Stimulated activated CD4-positive, alpha-beta T cell treated with anti-CD3 and anti-CD28 coated beads, Interleukin-15, amount 100 ng/mL, for 48 hours (primary cell): Measurements from ENCODE around the gene CDH24.

Experiments used
- DNase-seq, 2 donors: peaks; one replicate each; pipeline ENCODE4 v3.0.0-alpha.2; 2020; ENCODE audit warnings: low read depth in 2 of 2

The CDH24 gene

GRCh38 chr14:23066368-23066767 is 9.0 kb upstream of the CDH24 start:
- DNase-seq, result no peak

- no peak for DNase-seq
Observed at GRCh38 chr14:23063601-23064000, 6.3 kb upstream of the CDH24 start.

GRCh38 chr14:23062002-23062401 is 4.7 kb upstream of the CDH24 start:
- no peak for DNase-seq

GRCh38 chr14:23060536-23061260 is 3.4 kb upstream of the CDH24 start:
- DNase-seq, result no peak

- no peak for DNase-seq
Observed at GRCh38 chr14:23058654-23059504, 1.6 kb upstream of the CDH24 start.

GRCh38 chr14:23057757-23058653 is 685 bp upstream of the CDH24 start:
- DNase-seq, result peak; percentile 73 to 83

GRCh38 chr14:23056145-23056955 is 970 bp downstream of the CDH24 start:
- DNase-seq, result peak; percentile 34 to 44

- no peak for DNase-seq
Observed at GRCh38 chr14:23055621-23056144, 1.6 kb downstream of the CDH24 start.

GRCh38 chr14:23055147-23055550 is 2.2 kb downstream of the CDH24 start:
- no peak for DNase-seq

GRCh38 chr14:23054000-23054811 is 3.1 kb downstream of the CDH24 start:
- no peak for DNase-seq

- no peak for DNase-seq
Observed at GRCh38 chr14:23053426-23053825, 3.9 kb downstream of the CDH24 start.

- DNase-seq, result no peak
Observed at GRCh38 chr14:23052671-23053070, 4.6 kb downstream of the CDH24 start.

GRCh38 chr14:23052182-23052623 is 5.1 kb downstream of the CDH24 start:
- no peak for DNase-seq

GRCh38 chr14:23051141-23052057 is 5.9 kb downstream of the CDH24 start:
- no peak for DNase-seq

GRCh38 chr14:23049011-23049410 is 8.3 kb downstream of the CDH24 start:
- no peak for DNase-seq

- no peak for DNase-seq
Observed at GRCh38 chr14:23047751-23048693, 9.3 kb downstream of the CDH24 start.

GRCh38 chr14:23047034-23047634 is 10.2 kb downstream of the CDH24 start:
- DNase-seq, result no peak
